Measurements from ENCODE around the gene VWF. TPM values are rescaled to one million over a fixed set of nuclear protein-coding genes. Genes with fewer than 3 reads are reported as not detected.
"Not testable (repeated sequence)": the region's sequence is repeated elsewhere in the genome, so short reads cannot be mapped to it uniquely, and the experiment has no call there.

The VWF gene
- total RNA-seq, 2 experiments from 2014 or later: 0.02 TPM; not detected in 1

- Mint-ChIP-seq H3K27ac (no peak overlapping the region), H3K36me3 (no peaks in the 10 kb centered on the region), H3K4me1 (peaks cover 3% of the 10 kb centered on the region), H3K4me3 (no peak overlapping the region), H3K27me3 (peaks cover 6% of the 10 kb centered on the region), H3K9me3 (ENCODE audit: low read depth) (no peaks in the 10 kb centered on the region)
- no peak for DNase-seq
- ATAC-seq: no peak
- CTCF ChIA-PET: no interaction called here
Measured at GRCh38 chr12:6106218-6106617, 18.3 kb downstream of the VWF start.

- no peak for ATAC-seq
- peaks cover 8% of the 10 kb centered on the region for H3K27me3 Mint-ChIP-seq
Measured at GRCh38 chr12:6104842-6105241, 19.6 kb downstream of the VWF start.

DNA sequence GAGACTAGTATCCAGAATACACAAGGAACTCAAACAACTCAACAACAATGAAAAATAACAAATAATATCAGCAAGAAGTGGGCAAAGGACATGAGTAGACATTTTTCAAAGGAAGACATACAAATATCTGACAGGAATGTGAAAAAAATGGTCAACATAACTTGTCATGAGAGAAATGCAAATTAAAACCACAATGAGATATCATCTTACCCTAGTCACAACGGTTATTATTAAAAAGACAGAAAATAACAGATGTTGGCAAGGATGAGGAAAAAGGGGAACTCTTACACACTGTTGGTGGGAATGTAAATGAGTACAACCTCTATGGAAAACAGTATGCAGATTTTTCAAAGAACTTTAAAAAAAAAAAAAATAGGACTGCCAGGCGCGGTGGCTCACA lies 20.4 kb downstream of the VWF start:
- ATAC-seq: no peak
- H3K4me1 Mint-ChIP-seq: peaks cover 3% of the 10 kb centered on the region
- no peak overlapping the region for H3K4me3 Mint-ChIP-seq

More at GRCh38 chr12:6104842-6105241, 19.6 kb downstream of the VWF start:
- DNase-seq: no peak
- no peak overlapping the region for H3K27ac Mint-ChIP-seq
- H3K36me3 Mint-ChIP-seq: no peaks in the 10 kb centered on the region
- no peaks in the 10 kb centered on the region for H3K9me3 Mint-ChIP-seq (ENCODE audit: low read depth)
- CTCF ChIA-PET: no interaction called here
- H3K4me1 Mint-ChIP-seq: peaks cover 3% of the 10 kb centered on the region
- no peak overlapping the region for H3K4me3 Mint-ChIP-seq

GRCh38 chr12:6102021-6102420 lies 22.4 kb downstream of the VWF start:
- H3K4me3 Mint-ChIP-seq; DNase-seq; CTCF ChIA-PET; H3K36me3 Mint-ChIP-seq; H3K27ac Mint-ChIP-seq; H3K9me3 Mint-ChIP-seq (ENCODE audit: low read depth); H3K4me1 Mint-ChIP-seq; ATAC-seq: not testable (repeated sequence)
- peaks cover 24% of the 10 kb centered on the region for H3K27me3 Mint-ChIP-seq

More for the DNA sequence above, 20.4 kb downstream of the VWF start:
- no peak for DNase-seq
- H3K27ac Mint-ChIP-seq: no peak overlapping the region
- H3K36me3 Mint-ChIP-seq: no peaks in the 10 kb centered on the region
- H3K9me3 Mint-ChIP-seq (ENCODE audit: low read depth): no peaks in the 10 kb centered on the region
- peaks cover 8% of the 10 kb centered on the region for H3K27me3 Mint-ChIP-seq
- CTCF ChIA-PET: interaction anchor here (0.8 kb wide), 1 partner anchor 66 kb away, joined by 3 read pairs; no protein-coding TSS in a partner anchor

DNA sequence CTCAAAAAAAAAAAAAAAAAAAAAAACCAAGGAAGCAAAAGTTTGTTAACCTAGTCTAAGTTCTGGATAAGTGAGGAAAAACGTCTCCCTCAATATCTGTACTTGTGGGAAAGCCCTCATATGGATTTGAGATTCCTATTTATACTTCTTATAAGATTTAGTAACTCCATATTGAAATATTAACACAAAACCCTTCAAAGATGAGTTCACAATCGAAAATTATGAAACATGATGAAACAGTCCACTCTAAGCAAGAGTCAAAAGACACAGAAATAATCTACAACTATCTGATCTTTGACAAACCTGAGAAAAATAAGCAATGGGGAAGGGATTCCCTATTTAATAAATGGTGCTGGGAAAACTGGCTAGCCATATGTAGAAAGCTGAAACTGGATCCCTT lies 25.2 kb downstream of the VWF start:
- Mint-ChIP-seq H3K27me3 (peaks cover 22% of the 10 kb centered on the region), H3K36me3 (no peaks in the 10 kb centered on the region), H3K4me3 (no peak overlapping the region), H3K27ac (no peak overlapping the region), H3K9me3 (ENCODE audit: low read depth) (no peaks in the 10 kb centered on the region), H3K4me1 (no peaks in the 10 kb centered on the region)
- CTCF ChIA-PET: no interaction called here
- no peak for DNase-seq
- ATAC-seq: no peak

GRCh38 chr12:6097411-6097810 lies 27.1 kb downstream of the VWF start:
- H3K27me3 Mint-ChIP-seq: peaks cover 29% of the 10 kb centered on the region
- H3K36me3 Mint-ChIP-seq: no peaks in the 10 kb centered on the region
- H3K4me1 Mint-ChIP-seq: no peaks in the 10 kb centered on the region
- CTCF ChIA-PET: no interaction called here
- ATAC-seq: no peak
- no peak for DNase-seq
- H3K4me3 Mint-ChIP-seq: no peak overlapping the region
- no peak overlapping the region for H3K27ac Mint-ChIP-seq
- H3K9me3 Mint-ChIP-seq (ENCODE audit: low read depth): no peaks in the 10 kb centered on the region

- Mint-ChIP-seq H3K9me3 (ENCODE audit: low read depth) (no peaks in the 10 kb centered on the region), H3K36me3 (no peaks in the 10 kb centered on the region), H3K27ac (no peak overlapping the region), H3K4me1 (no peaks in the 10 kb centered on the region), H3K27me3 (peaks cover 28% of the 10 kb centered on the region), H3K4me3 (no peak overlapping the region)
- CTCF ChIA-PET: no interaction called here
- DNase-seq: no peak
- no peak for ATAC-seq
Measured at GRCh38 chr12:6096527-6096926, 27.9 kb downstream of the VWF start.

DNA sequence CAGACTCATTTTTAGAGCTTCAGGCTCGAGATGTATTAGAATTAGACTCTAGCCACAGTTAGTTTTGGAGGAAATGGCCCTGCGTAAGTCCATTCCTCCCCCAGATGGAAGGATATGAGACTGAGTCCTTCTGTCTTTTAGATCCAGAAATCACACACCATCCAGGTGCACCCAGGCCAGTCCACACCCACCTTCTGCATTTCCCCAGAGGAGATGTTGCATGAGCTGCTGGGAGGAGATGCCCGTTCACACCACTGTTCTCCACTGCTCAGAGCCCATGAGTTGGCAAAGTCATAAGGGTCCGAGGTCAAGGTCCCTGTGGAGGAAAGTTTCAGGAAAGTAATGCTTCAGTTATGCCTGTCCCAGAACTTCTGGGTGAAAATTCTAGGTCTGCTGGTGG lies 29.2 kb downstream of the VWF start:
- CTCF ChIA-PET: no interaction called here
- peaks cover 34% of the 10 kb centered on the region for H3K27me3 Mint-ChIP-seq
- no peaks in the 10 kb centered on the region for H3K4me1 Mint-ChIP-seq
- H3K4me3 Mint-ChIP-seq: no peak overlapping the region
- no peaks in the 10 kb centered on the region for H3K36me3 Mint-ChIP-seq
- no peaks in the 10 kb centered on the region for H3K9me3 Mint-ChIP-seq (ENCODE audit: low read depth)
- DNase-seq (no peak), ATAC-seq (no peak)
- H3K27ac Mint-ChIP-seq: no peak overlapping the region

DNA sequence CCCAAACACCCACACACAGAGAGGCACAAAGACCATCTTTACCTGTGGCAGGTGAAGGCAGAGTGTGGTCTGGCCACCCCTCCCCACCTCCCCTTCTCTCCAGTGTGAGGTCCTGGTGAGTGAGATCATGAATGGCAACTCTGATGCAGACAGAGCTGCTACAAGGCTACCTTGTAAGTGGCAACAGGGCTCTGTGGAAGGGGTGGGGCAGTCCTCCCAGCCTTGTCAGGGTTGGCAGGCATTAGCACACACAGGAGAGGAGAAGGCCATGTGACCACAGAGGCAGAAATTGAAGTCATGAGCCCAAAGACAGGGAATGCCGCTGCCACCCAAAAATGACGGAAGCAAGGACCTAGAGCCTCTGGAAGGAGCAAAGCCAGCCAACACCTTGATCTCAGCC lies 30.7 kb downstream of the VWF start:
- no peaks in the 10 kb centered on the region for H3K4me1 Mint-ChIP-seq
- CTCF ChIA-PET: no interaction called here
- H3K9me3 Mint-ChIP-seq (ENCODE audit: low read depth): no peaks in the 10 kb centered on the region
- no peaks in the 10 kb centered on the region for H3K36me3 Mint-ChIP-seq
- H3K27ac Mint-ChIP-seq: no peak overlapping the region
- ATAC-seq (no peak), DNase-seq (no peak)
- peaks cover 43% of the 10 kb centered on the region for H3K27me3 Mint-ChIP-seq
- H3K4me3 Mint-ChIP-seq: no peak overlapping the region

DNA sequence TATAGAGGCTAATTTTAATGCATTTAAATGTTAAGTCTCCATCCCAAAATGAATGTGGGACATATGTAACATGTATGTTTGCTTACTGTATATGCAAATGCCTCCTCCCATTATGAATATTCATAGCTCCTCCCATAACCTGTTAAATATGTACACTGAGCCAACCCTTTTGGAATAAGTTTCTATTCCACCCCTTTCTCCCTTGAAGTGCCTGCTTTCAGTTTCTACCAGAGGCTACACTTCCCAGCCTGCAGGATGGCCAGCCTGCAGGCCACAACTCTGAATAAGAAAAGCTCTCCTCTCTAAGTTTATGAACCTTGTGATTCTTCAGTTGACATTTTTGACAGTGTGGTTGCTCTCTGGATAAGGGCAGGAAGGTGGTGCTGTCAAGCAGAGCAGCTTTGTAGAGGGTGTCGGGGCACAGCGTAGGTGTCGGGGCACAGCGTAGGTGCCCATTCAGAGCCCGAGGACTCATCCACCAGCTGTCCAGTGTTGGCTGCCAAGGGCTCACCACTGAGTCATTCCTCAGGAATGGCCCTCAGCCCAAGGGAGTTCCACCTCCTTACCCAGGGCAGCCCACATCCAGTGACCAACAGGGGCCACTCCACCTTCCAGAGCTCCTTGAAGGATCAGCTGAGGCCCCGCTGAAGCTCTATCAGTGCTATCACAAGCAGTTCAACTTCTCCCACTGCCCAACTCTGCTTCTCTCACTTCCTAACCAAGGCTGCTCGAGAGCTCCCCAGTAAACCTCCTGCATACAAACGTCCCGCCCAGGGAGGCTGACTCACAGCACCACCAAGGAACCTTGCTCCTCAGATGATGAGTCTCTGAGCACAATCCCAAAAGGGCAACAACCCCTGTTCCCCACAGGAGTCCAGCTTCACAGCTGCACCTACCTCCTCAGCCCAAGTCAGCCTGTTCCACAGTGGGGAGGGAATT lies 31.4 kb downstream of the VWF start:
- Mint-ChIP-seq H3K27me3 (peaks cover 37% of the 10 kb centered on the region), H3K36me3 (no peaks in the 10 kb centered on the region), H3K27ac (no peak overlapping the region), H3K4me1 (no peaks in the 10 kb centered on the region), H3K9me3 (ENCODE audit: low read depth) (no peaks in the 10 kb centered on the region), H3K4me3 (no peak overlapping the region)
- DNase-seq (no peak), ATAC-seq (no peak)
- CTCF ChIA-PET: interaction anchor here (1.3 kb wide), 1 partner anchor 186 kb away, joined by 4 read pairs; no protein-coding TSS in a partner anchor

DNA sequence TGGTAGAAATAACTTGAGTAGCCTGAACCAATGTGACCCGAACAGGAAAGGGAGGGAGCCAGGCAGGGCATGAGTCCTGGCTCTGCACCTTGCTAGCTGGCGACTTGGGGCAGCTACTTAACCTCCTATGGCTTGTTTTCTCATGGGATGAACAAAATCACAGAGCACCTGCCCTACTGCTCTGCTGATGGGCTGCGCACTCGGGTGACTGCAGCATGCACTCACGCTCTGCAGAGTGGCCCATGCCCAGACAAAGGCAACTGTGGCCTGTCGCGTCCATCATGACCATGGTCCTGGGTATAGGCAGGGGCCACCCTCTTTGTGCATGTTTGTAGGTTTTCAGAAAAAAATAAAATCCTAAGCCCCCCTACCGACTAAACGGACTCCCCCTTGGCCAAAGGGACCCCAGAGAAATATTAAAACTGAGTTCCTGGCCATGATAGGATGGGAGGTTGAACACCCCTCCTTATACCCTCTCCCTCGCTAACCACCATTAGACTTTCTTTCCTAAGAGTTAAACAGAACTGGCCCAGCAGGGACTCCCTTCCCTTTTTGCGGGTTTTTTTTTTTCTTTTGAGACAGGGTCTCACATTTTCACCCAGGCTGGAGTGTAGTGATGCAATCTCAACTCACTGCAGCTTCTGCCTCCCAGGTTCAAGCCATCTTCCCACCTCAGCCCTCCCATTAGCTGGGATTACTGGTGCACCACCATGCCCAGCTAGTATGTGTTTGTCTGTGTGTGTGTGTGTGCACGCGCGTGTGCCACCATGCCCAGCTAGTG lies 32.5 kb downstream of the VWF start:
- H3K9me3 Mint-ChIP-seq (ENCODE audit: low read depth): no peaks in the 10 kb centered on the region
- CTCF ChIA-PET: interaction anchor here (1.3 kb wide), 1 partner anchor 187 kb away, joined by 4 read pairs; no protein-coding TSS in a partner anchor
- H3K27me3 Mint-ChIP-seq: peaks cover 29% of the 10 kb centered on the region
- H3K4me3 Mint-ChIP-seq: no peak overlapping the region
- H3K36me3 Mint-ChIP-seq: no peaks in the 10 kb centered on the region
- ATAC-seq (no peak), DNase-seq (no peak)
- H3K27ac Mint-ChIP-seq: no peak overlapping the region
- H3K4me1 Mint-ChIP-seq: no peaks in the 10 kb centered on the region

GRCh38 chr12:6090803-6091202 lies 33.7 kb downstream of the VWF start:
- CTCF ChIA-PET: no interaction called here
- H3K27me3 Mint-ChIP-seq: peaks cover 30% of the 10 kb centered on the region

DNA sequence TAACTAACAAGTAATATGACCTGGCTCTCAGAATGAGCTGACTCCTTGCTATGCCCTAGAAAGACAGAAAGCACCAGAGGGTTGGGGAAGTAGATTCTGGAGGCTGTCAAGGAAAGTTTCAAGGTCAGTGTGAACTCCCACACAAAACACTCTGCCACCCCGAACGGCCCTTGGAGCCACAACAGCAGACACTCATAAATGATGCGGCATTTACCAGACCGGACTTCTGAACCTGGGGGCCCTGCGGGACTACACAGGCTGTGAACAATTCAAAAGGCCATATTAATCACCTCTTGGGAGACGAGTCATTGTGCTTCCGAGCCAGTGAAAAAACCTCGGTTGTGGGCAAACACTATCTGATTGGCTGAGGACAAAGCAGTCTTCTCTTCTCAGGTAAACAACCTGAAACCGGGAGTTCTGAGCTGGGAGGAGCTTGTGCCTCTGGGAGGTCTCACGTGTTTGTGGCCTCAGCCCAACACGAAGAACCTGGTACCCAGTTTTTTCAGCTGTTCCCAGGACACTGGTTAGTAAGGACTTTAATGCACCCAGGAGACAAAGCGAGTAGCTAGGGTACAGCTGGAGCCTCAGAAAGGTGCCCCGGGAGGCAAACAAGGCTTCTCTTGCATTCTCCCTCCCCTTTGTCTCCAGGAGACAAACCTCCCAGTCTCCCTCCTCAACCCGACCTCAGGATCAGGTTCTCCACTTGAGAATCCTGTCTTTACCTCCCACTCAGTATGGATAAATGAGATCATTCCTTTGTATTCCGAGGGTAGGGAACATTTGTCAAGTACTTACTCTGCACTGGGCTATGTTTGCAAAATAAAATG lies 35.3 kb downstream of the VWF start:
- H3K36me3 Mint-ChIP-seq: no peaks in the 10 kb centered on the region
- H3K27me3 Mint-ChIP-seq: peaks cover 29% of the 10 kb centered on the region
- ATAC-seq: no peak
- no peak overlapping the region for H3K4me3 Mint-ChIP-seq
- CTCF ChIA-PET: interaction anchor here (1.0 kb wide), 1 partner anchor 101 kb away, joined by 3 read pairs; no protein-coding TSS in a partner anchor
- no peak for DNase-seq
- no peaks in the 10 kb centered on the region for H3K4me1 Mint-ChIP-seq
- H3K27ac Mint-ChIP-seq: no peak overlapping the region
- H3K9me3 Mint-ChIP-seq (ENCODE audit: low read depth): no peaks in the 10 kb centered on the region

More at GRCh38 chr12:6090803-6091202, 33.7 kb downstream of the VWF start:
- Mint-ChIP-seq H3K36me3 (no peaks in the 10 kb centered on the region), H3K4me3 (no peak overlapping the region), H3K4me1 (no peaks in the 10 kb centered on the region), H3K9me3 (ENCODE audit: low read depth) (no peaks in the 10 kb centered on the region), H3K27ac (no peak overlapping the region)
- no peak for ATAC-seq
- DNase-seq: no peak

Measured in activated CD8-positive, alpha-beta memory T cell treated with anti-CD3 and anti-CD28 coated beads, Interleukin-2, amount 10 ng/mL, durations not matched to agents 7 days and 5 days (primary cell).